C4-2B (cell line): ENCODE measurements around the gene MCF2L2.

Experiments used
- H3K27ac ChIP-seq: fragments of 450-650 bp; 2 replicates; pipeline ENCODE4 v1.5.1; 2017
- ZFX ChIP-seq: fragments of 450-650 bp; IDR thresholded peaks from 2 replicates; pipeline ENCODE4 v1.6.1; 2017
- TF ChIP-seq, protein P1 (sequence below): fragments of 450-650 bp; conservative IDR thresholded peaks from 2 replicates; pipeline ENCODE4 v1.5.1; 2017; ENCODE audit warnings: mild to moderate bottlenecking

The MCF2L2 gene

DNA sequence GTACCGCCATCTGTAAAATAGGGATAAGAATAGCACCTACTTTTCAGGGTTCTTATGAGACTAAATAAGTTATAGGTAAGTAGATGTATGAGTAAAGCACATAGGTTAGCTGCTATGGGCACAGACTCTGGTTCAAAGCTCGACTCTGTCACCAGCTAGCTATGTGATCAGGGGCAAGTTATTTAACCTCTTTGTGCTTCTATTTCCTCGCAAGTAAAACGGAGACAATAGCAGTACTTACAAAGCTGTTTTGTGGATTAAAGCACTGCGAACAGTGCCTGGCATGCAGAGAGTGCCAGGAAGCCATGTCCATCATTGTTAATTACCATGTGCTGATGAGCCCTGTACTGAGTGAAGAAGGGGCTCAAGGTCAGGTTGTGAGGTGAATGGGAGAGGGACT is 267.8 kb downstream of the MCF2L2 start:
- no peak overlapping the region for H3K27ac ChIP-seq
- TF ChIP-seq ZFX: no peak
- TF ChIP-seq, protein P1, sequence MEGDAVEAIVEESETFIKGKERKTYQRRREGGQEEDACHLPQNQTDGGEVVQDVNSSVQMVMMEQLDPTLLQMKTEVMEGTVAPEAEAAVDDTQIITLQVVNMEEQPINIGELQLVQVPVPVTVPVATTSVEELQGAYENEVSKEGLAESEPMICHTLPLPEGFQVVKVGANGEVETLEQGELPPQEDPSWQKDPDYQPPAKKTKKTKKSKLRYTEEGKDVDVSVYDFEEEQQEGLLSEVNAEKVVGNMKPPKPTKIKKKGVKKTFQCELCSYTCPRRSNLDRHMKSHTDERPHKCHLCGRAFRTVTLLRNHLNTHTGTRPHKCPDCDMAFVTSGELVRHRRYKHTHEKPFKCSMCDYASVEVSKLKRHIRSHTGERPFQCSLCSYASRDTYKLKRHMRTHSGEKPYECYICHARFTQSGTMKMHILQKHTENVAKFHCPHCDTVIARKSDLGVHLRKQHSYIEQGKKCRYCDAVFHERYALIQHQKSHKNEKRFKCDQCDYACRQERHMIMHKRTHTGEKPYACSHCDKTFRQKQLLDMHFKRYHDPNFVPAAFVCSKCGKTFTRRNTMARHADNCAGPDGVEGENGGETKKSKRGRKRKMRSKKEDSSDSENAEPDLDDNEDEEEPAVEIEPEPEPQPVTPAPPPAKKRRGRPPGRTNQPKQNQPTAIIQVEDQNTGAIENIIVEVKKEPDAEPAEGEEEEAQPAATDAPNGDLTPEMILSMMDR: no peak

DNA sequence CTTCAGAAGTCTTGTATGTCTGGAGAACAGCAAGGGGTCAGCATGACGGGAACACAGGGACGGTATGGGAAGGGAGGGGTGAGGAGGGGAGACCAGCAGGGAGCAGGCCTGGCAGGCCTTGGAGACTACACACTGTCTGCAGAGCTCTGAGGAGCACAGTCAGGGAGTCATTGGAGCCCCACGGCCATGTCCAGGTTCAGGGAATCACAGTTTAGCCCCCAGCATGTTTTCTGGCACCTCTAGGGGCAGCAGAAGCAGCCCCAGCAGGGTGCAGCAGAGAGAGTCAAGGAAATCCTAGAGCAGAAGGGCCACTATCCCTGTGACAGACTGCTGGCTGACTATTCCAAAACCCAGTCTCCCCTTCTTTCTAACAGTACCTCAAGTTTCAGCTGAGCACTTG is 269.1 kb downstream of the MCF2L2 start:
- no peak overlapping the region for H3K27ac ChIP-seq
- TF ChIP-seq ZFX: no peak
- TF ChIP-seq, protein P1: no peak; the same call in 1 of the 2 replicates

DNA sequence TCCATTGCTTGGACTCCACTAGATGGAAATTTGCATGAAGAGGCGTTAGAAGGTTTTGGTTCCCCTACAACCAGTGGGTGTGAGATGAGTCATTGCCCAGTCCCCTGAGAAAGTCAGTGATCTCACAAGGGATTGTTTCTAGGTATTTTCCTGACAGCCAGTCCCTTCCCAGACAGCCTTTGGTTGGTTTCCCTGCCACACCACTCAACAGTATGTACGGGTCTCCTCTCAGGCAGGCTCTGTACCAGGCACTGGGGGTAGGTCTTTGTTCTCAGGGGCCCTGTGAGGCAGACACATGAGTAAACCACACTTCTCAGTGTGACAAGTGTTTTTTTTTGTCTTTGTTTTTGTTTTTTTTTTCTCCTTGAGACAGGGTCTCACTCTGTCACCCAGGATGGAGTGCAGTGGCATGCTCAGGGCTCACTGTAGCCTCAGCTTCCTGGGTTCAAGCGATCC is 269.8 kb downstream of the MCF2L2 start:
- TF ChIP-seq, protein P1: no peak
- no peak for TF ChIP-seq ZFX
- no peak overlapping the region for H3K27ac ChIP-seq

DNA sequence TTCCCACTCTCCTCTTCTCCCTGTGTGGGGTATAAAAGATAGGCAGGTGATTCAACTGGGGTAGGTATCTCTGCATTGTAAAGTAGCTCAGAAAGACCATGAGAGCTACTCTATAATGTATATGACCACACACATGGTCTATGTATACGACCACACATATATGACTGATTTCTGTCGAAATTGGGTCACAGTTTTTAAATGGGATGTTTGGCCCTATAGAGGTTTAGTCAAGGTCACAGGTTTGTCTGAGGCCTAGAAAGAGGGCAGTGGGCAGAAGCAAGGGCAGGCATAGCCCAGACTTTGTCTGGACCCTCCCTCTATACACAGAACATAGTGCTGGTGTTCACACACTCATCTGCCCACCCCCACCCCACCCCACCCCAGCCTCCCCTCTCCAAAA is 270.3 kb downstream of the MCF2L2 start:
- TF ChIP-seq ZFX: no peak
- TF ChIP-seq, protein P1: no peak
- H3K27ac ChIP-seq: no peak overlapping the region

DNA sequence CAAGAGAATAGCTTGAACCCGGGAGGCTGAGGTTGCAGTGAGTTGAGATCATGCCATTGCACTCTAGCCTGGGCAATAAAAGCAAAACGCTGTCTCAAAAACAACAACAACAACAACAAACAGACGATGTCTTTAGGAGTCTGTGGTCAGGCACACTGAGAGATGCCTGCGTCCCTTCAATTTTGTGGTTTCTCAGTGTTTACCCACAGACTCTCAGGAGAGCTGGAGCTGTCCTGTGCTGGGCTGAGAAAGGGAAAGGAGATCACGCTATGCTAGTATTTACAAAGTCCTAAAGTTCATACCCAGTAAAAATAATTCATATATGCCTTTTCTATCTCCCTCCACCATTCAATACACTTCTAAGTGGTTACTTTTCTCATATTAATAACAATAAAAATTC is 272.2 kb downstream of the MCF2L2 start:
- TF ChIP-seq, protein P1: no peak
- no peak for TF ChIP-seq ZFX
- no peak overlapping the region for H3K27ac ChIP-seq

DNA sequence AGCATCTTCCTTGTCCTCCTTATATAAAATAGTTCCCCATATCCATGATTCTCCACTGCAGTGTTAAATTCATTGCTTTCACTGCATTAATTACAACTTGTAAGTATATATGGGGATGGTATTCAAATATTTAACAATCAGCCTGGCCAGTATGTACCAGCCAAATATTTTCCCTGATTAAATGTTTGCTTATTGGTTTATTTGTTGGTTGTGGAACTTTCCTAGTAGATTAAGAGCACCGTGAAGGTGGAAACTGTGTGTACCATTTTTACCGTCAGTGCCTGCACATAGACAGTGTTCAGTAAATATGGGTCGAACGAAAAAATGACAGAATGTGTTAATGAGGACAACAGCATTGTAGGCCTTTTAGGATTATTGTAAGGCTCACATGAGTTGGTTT is 272.9 kb downstream of the MCF2L2 start:
- no peak overlapping the region for H3K27ac ChIP-seq
- TF ChIP-seq ZFX: no peak
- TF ChIP-seq, protein P1: no peak

DNA sequence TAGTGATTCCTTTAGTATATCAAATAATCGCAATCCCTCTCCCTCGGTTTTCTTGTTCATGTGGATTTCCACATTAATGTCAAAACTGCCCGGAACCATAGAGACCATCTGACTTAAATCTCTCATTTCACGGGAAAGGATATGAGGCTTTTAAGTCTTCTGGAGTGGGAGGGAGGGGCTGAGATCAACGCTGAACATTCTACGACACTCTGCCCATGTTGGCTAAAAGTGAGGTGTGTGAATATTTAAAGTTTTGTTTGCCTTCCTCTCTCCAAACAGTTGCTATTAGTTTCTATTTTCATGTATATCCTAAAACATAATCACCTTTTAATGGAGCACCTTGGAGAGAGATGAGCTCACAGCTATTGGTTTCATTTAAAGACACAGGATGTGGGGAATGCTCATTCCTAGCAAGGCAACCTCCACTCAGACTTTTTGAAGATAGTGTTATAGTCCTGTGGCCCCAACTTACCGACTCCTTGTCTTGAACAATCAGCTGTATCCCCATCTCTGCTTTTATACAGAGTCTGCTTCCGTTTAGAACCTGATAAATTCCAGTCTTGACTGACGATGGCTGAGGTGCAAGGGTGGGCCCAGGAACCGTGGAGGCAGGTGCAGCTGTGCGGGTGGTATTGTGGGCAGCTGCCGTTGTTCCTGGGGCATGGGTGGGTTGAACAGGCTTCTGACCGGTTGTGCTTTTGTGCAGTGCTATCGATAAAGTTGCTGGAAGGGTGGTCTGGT is 275.0 kb downstream of the MCF2L2 start:
- H3K27ac ChIP-seq: no peak overlapping the region
- TF ChIP-seq, protein P1: no peak
- TF ChIP-seq ZFX: no peak
